Cardiac muscle cell (in vitro differentiated cells and primary cell): ENCODE data around the gene RSPH6A. TPM values are rescaled to one million over a fixed set of nuclear protein-coding genes. Genes with fewer than 3 reads are reported as not detected.
"Not testable (repeated sequence)": the region's sequence is repeated elsewhere in the genome, so short reads cannot be mapped to it uniquely, and the experiment has no call there.

Source experiments
- DNase-seq, 2 donors: peaks; one replicate each; pipeline versions ENCODE4 v3.0.0 to v3.0.0-alpha.2; 2010 to 2017; ENCODE audit warnings: low read depth in 1 of 2, low spot score in 1 of 2
- H3K27ac ChIP-seq: fragments of 200-600 bp; sonication (generic); 2 replicates; pipeline ENCODE4 v1.5.1; 2016
- H3K27me3 ChIP-seq: fragments of 200-600 bp; sonication (generic); 2 replicates; pipeline ENCODE4 v1.6.0; 2016; ENCODE audit warnings: control low read depth
- H3K36me3 ChIP-seq: fragments of 200-600 bp; sonication (generic); 2 replicates; pipeline ENCODE4 v1.5.1; 2016; ENCODE audit warnings: control low read depth
- H3K4me1 ChIP-seq: fragments of 200-600 bp; sonication (generic); 2 replicates; pipeline ENCODE4 v1.8.1; 2017; ENCODE audit warnings: low read depth, mild to moderate bottlenecking, mixed run types
- H3K4me3 ChIP-seq: fragments of 200-600 bp; sonication (generic); 2 replicates; pipeline ENCODE4 v1.5.1; 2016; ENCODE audit warnings: mild to moderate bottlenecking
- H3K9me3 ChIP-seq: fragments of 200-600 bp; sonication (generic); 2 replicates; pipeline ENCODE4 v1.5.1; 2017; ENCODE audit warnings: low read depth, mild to moderate bottlenecking, control low read depth
- polyA plus RNA-seq: library from polyadenylated mRNA; unstranded; fragments of >200 nt; fragmentation: Nextera tagmentation; extraction: Ambion mirVana; gene quantifications from 2 replicates; pipeline ENCODE4 v1.2.1, GENCODE V29; 2016
- total RNA-seq: library from RNA; depleted of rRNA; stranded (reverse); fragments of >200 nt; gene quantifications from 2 replicates; pipeline ENCODE4 v1.2.3, GENCODE V29; 2016
- TF ChIP-seq, protein P1 (sequence below): IDR thresholded peaks from 2 replicates; pipeline ENCODE4 v1.5.1; 2012; ENCODE audit warnings: low read depth, mild to moderate bottlenecking, low read length

Gene RSPH6A
- total and polyA plus RNA-seq, 2 experiments from 2014 or later = 0.27 to 0.45 TPM

GRCh38 chr19:45804959-45805230 is 10.2 kb downstream of the RSPH6A start:
- Histone ChIP-seq H3K27me3 (no peaks in the 10 kb centered on the region), H3K4me3 (no peak overlapping the region), H3K4me1 (no peaks in the 10 kb centered on the region), H3K27ac (no peak overlapping the region), H3K36me3 (no peaks in the 10 kb centered on the region), H3K9me3 (no peaks in the 10 kb centered on the region)
- TF ChIP-seq, protein P1, sequence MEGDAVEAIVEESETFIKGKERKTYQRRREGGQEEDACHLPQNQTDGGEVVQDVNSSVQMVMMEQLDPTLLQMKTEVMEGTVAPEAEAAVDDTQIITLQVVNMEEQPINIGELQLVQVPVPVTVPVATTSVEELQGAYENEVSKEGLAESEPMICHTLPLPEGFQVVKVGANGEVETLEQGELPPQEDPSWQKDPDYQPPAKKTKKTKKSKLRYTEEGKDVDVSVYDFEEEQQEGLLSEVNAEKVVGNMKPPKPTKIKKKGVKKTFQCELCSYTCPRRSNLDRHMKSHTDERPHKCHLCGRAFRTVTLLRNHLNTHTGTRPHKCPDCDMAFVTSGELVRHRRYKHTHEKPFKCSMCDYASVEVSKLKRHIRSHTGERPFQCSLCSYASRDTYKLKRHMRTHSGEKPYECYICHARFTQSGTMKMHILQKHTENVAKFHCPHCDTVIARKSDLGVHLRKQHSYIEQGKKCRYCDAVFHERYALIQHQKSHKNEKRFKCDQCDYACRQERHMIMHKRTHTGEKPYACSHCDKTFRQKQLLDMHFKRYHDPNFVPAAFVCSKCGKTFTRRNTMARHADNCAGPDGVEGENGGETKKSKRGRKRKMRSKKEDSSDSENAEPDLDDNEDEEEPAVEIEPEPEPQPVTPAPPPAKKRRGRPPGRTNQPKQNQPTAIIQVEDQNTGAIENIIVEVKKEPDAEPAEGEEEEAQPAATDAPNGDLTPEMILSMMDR = no peak
- no peak for DNase-seq

- Histone ChIP-seq H3K27ac (no peak overlapping the region), H3K9me3 (no peaks in the 10 kb centered on the region), H3K27me3 (no peaks in the 10 kb centered on the region), H3K4me1 (no peaks in the 10 kb centered on the region), H3K36me3 (no peaks in the 10 kb centered on the region), H3K4me3 (no peak overlapping the region)
- DNase-seq = no peak
- TF ChIP-seq, protein P1 = no peak
These were observed 10.8 kb downstream of the RSPH6A start for GRCh38 chr19:45804140-45804958.

DNA sequence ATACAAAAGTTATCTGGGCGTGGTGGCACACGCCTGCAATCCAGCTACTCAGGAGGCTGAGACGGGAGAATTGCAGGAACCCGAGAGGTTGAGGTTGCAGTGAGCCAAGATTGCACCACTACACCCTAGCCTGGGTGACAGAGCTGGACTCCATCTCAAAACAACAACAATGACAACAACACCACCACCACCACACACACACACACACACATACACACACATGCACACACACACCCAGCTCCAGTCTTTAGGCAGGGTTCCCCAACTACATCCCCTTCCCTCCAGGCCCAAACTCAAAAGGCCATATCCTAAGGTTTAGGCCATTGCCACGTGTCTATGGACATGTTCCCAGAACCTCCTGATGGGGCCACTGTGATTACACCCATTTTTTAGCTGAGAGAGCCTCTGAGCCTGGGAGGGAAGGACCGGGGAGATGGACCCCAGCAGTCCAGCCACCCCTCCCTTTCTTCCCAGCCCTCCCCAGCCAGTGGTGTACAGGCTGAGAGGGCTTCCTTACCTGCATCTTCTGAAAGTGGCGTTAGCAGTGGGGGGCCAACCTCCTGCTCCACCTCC is 13.4 kb downstream of the RSPH6A start:
- TF ChIP-seq, protein P1 = no peak
- DNase-seq = no peak
- no peaks in the 10 kb centered on the region for H3K36me3 ChIP-seq
- H3K27me3 ChIP-seq = no peaks in the 10 kb centered on the region
- no peak overlapping the region for H3K27ac ChIP-seq
- H3K9me3 ChIP-seq = no peaks in the 10 kb centered on the region
- H3K4me1 ChIP-seq = no peaks in the 10 kb centered on the region
- H3K4me3 ChIP-seq = no peak overlapping the region

- H3K36me3 ChIP-seq = no peaks in the 10 kb centered on the region
- TF ChIP-seq, protein P1 = no peak
- peak in 1 of 2 donors; percentile 48 for DNase-seq
- no peaks in the 10 kb centered on the region for H3K27me3 ChIP-seq
- H3K4me3 ChIP-seq = no peak overlapping the region
- no peaks in the 10 kb centered on the region for H3K4me1 ChIP-seq
- no peaks in the 10 kb centered on the region for H3K9me3 ChIP-seq
- no peak overlapping the region for H3K27ac ChIP-seq
These were observed 15.0 kb downstream of the RSPH6A start for GRCh38 chr19:45800070-45800553.

GRCh38 chr19:45799541-45799940 is 15.6 kb downstream of the RSPH6A start:
- not testable (repeated sequence) for H3K4me1 ChIP-seq, H3K4me3 ChIP-seq, H3K36me3 ChIP-seq, H3K27me3 ChIP-seq, H3K27ac ChIP-seq, DNase-seq, H3K9me3 ChIP-seq

DNA sequence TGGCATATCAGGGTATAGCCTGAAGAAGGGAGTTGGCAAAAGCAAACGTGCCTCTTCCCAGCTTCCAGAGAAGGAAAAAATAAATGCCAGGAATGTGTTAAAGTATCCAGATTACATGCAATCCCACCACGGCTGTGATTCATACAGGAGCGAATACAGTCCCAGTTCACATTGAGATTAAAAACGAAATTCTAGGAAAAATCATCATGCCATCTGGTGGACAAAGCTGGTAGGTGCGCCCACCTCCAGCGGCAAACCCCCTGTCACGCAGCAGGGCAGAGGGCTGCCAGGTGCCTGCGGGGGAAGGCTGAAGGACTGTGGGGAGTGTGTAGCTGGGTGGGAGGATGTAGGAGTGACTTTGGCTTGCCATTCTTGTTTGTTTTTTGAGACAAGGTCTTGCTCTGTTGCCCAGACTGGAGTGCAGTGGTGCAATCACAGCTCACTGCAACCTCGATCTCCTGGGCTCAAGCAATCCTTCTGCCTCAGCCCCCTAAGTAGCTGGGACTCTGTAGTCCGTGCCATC is 16.1 kb downstream of the RSPH6A start:
- TF ChIP-seq, protein P1 = peak; percentile 83
- no peaks in the 10 kb centered on the region for H3K27me3 ChIP-seq
- peak; percentile 68 to 90 for DNase-seq
- H3K36me3 ChIP-seq = no peaks in the 10 kb centered on the region
- H3K4me1 ChIP-seq = no peaks in the 10 kb centered on the region
- H3K4me3 ChIP-seq = no peak overlapping the region
- H3K27ac ChIP-seq = no peak overlapping the region
- H3K9me3 ChIP-seq = no peaks in the 10 kb centered on the region
